Measurements from ENCODE around the gene ZFHX3.

ZFHX3 gene

DNA sequence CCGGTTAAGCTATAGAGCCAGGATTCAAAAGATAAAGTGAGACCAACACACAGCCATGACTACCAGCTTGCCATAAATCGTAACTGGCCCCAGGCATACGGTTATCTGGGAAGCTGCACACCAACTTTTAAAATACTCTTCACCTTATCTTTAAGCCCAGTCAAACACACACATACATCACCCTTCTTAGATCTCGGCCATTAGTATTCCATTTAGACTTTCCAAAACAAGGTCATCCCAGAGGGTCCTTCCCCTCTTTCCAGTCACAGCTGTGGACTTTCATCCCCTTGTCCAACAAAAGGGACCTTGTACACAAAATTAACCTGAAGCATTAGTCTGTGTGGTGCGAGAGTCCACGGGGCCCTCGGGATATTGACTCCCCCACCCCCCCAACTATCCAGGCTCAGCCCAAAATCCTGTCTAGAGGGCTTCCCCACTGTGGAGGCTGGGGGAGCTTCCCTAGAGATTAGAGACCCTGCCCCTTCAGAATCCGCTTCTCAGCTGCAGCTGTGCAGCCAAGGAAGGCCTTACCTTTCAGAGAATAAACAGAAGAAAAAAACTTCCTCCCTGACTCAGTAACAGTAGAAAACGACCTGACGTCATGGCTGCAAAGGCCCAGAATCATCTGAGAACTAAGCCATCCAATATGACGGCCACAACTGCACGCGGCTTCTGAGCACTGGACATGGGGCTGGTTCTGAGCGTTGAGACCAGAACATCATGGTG is 9.9 kb downstream of the ZFHX3 start:
- no peak for DNase-seq (ENCODE audit: low read depth)

DNA sequence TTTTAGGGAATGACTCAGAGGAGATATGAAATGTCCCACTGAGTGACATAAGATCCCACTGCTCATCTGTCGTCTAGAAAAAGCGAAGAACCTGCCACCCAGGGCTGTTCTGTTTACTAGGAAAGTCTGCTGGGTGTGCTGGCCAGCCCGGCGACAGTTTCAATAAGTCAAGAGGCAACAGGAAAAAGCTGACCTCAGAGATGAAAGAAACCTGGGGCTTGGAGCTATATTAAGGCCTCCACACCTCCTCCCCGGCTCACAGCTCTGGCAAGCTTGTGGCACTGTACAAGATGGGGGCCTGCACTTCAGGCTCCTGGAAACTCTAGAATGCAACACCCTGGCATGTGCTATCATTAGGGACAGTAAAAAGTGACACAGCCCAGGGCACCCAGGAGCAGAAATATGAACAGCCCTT is 10.6 kb downstream of the ZFHX3 start:
- no peak for DNase-seq (ENCODE audit: low read depth)

GRCh38 chr16:73036074-73036826 is 11.7 kb downstream of the ZFHX3 start:
- no peak for DNase-seq (ENCODE audit: low read depth)

DNA sequence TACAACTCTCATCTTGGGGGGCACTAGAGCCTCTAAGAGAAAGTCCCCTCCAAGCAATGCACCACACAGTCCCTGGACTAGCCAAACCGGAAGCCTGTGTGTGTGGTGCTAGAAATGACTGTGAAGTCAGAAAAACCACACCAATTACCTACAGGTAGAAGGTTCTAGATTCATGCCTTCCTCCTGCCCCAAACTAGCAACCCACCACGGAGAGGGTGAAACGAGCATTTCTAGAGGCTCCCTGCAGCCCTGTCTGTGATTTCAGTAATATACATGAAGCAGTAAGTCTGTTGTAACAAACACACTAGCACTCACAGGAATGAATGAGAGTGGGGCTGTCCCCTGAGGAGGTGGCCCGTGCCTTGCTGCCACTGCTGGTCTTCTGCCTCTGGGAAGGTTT is 13.6 kb downstream of the ZFHX3 start:
- DNase-seq (ENCODE audit: low read depth), result no peak

DNA sequence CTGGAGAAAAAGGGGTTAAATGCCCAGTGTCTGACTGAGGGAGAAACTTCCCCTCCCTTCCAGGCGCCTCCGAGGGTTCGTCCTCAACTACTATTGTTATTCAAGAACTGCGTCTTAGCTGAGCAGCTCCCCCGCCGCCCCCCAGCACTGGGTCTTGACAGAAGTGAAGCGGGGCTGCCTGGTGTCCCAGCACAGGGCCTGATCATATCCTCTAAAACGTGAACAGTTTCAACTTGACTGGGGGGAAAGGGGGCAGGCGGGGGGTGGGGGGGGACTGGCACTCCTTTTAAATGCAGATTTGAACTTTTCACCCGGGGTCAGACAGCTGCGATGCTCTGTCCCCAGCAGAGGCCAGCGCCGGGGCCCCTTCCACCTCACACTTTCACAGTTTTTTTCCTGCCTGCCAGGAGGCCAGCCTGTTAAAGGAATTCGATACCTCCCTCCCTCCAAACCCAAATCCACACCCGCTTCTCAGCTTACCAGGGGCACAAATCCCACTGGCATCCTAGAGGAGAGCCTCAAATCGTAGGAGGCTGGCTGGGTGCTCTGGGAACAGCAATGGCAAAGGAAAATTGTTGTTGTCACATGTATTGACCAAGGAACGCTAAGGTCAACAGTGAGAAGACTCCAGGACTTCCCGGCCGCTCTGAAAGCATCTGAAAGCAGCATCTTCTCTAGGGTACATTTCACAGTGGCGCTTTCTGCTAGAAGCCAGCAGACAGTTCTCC is 14.5 kb downstream of the ZFHX3 start:
- DNase-seq (ENCODE audit: low read depth), result no peak

- no peak for DNase-seq (ENCODE audit: low read depth)
Measured at GRCh38 chr16:73032541-73033270, 15.2 kb downstream of the ZFHX3 start.

- no peak for DNase-seq (ENCODE audit: low read depth)
Measured at GRCh38 chr16:73031984-73032383, 15.9 kb downstream of the ZFHX3 start.

- DNase-seq (ENCODE audit: low read depth), result no peak
Measured at GRCh38 chr16:73031155-73031866, 16.6 kb downstream of the ZFHX3 start.

GRCh38 chr16:73028721-73029361 is 19.1 kb downstream of the ZFHX3 start:
- no peak for DNase-seq (ENCODE audit: low read depth)

DNA sequence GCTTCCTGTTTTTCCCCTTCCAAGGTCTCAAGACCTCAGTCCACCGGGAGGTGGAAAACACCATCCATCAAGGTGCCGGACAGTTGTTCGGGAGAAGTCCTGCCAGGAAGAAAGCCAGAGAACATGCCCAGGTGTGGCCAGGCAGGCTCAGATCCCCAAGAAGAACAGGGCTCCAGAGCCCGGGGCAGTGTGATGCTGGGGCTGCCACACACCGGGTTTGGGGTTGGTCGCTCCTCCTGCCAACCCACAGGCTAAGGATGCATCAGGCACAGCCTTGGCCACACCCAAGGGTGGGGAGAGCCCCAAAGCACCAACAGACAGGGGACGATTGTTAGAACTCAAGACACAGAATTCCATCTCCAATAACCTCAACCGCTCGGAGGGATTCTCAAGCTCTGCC is 19.7 kb downstream of the ZFHX3 start:
- no peak for DNase-seq (ENCODE audit: low read depth)

GRCh38 chr16:73027685-73028111 is 20.2 kb downstream of the ZFHX3 start:
- no peak for DNase-seq (ENCODE audit: low read depth)

DNA sequence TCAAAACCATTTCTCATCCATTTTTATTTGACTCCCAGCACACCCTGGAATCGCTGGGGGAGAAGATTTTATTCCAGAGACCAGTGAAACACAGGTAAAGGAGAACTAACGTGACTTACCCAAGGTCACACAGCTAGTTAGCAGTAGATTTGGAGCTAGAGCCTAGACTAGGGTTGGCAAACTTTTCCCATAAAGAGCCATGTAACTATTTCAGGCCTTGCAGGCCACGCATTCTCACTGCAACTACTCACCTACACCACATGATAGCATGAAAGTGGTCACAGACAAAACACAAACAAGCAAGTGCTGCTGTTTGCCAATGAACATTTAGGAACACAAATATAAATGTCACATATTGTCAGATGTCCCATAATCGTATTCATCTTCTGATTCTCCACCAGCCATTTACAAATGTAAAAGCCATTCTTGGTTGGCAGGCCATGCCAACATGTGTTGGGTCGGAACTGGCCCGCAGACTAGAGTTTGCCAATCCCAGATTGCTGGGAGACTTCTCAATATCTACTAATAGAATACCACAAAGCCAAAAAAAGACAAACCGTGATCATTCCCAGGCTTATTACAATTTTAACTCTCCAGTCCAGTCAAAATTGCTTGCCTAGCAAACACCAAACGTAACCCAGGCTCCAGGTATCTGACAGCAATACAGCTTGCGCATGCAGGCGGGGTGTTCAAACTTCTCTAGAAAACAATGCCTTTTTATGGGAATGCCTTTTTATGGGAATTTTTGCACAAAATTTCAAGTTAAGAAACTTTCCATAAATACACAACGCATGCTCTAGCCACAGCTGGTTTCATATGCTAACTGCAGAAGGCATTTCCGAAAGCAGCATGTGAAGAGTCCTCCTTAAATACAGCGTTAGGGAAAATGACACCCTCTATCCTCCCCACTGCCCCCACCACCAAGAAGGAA is 20.9 kb downstream of the ZFHX3 start:
- no peak for DNase-seq (ENCODE audit: low read depth)

DNA sequence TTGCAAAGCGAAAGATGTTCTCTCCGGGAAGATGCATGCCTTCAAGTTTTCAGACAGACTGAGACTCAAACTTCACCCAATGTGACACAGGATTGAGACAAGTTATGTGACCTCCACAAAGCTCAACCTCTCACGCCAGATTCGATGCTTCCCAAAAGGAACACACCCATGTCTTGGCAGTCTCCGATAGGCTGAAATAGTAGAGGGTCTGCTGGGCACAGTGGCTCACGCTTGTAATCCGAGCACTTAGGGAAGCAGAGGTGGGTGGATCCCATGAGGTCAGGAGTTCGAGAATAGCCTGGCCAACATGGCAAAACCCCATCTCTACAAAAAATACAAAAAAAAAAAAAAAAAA is 22.1 kb downstream of the ZFHX3 start:
- no peak for DNase-seq (ENCODE audit: low read depth)

GRCh38 chr16:73025151-73025855 is 22.6 kb downstream of the ZFHX3 start:
- no peak for DNase-seq (ENCODE audit: low read depth)

- DNase-seq (ENCODE audit: low read depth), result no peak
Measured at GRCh38 chr16:73024571-73025105, 23.3 kb downstream of the ZFHX3 start.

DNA sequence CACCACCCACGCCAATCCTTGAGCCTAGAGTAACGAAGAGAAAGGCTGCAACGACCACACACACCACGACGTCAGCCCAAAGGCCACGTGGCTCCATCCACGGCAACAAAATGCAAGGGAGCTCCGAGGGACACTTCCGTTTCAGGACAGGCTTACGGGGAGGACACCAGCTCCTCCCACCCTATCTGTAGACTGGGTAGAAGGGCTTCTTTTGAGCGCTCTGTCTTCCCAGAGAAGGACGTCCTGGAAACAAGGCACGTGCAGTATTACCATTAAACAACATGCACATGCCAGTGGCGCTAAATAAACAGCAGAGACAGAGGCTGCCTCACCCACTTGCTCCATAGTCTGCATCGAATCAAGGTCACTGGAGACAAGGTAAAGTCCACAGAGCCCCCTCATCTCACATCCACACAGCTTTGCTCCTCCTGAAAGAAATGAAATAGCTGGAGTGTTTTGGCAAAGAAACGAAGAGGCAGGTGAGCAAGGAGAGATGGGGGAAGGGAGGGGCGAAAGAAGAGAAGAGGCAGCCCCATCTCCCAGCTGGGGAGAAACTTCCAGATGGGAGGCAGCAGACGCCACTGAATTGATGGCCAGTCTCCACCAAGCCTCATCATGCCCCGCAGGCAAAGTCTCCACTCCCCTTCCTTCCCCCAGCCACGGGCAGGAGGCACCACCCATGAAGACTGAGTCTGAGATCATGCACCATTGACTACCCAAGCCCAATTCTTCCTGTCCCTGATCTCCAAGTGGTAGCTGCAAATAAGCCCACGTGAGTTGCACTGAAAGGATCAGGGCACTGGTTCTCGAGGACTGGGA is 24.0 kb downstream of the ZFHX3 start:
- no peak for DNase-seq (ENCODE audit: low read depth)

DNA sequence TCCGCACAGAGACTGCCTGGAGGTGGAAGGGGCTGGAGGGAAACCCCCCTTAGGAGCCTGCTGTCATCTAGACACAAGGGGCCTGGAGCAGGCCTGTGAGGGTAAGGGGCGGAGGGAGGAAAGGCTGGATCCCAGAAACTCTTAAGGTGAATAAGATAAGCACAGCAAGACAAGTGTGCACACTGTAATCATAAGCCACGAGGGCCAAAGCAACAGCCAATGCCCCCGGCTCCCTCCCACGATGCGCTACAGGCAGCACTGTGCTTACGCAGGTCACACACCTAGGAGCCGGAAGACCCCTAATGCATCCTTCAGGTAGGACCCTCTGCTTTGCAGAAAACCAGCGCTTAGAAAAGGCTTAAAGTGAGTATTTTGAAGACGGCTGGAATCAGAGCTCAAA is 24.6 kb downstream of the ZFHX3 start:
- DNase-seq (ENCODE audit: low read depth), result no peak

GRCh38 chr16:73022534-73022933 is 25.4 kb downstream of the ZFHX3 start:
- DNase-seq (ENCODE audit: low read depth), result no peak

All from stimulated activated CD8-positive, alpha-beta memory T cell treated with anti-CD3 and anti-CD28 coated beads, Interleukin-15, amount 100 ng/mL, for 24 hours (primary cell).